Measurements from ENCODE around the gene FGF7. TPM values are rescaled to one million over a fixed set of nuclear protein-coding genes. Genes with fewer than 3 reads are reported as not detected.

Gene FGF7
- polyA plus RNA-seq, 1 donor from 2014 or later: 0.04 TPM

DNA sequence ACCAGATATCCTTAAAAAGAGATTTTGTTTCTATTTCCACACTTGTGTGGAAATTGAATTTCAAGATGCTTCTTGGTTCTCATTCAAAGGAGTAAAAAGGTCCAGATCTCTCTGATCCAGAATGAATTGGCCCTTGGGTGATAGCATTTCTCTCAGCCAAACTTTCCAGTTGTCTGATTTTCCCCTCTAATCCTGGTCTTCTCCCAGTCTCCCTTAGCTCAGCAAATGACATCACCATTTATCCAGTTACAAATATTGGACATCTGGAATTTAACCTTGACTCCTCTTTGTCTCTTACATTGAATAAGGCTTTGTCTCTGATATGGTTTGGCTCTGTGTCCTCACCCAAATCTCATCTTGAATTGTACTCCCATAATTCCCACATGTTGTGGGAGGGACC lies 10.2 kb upstream of the FGF7 start:
- TF ChIP-seq RAD21 (conservative IDR thresholded peaks at IDR 0.05): no peak
- TF ChIP-seq MXI1 (conservative IDR thresholded peaks at IDR 0.05; ENCODE audit: poor library complexity, severe bottlenecking): no peak
- TF ChIP-seq POLR2AphosphoS5 (IDR thresholded peaks at IDR 0.05): no peak
- TF ChIP-seq EP300 (conservative IDR thresholded peaks at IDR 0.05; ENCODE audit: poor library complexity, severe bottlenecking): no peak
- no peak for TF ChIP-seq SMC3 (conservative IDR thresholded peaks at IDR 0.05; ENCODE audit: poor library complexity)
- TF ChIP-seq TAF1 (IDR thresholded peaks at IDR 0.05; ENCODE audit: low read depth): no peak
- TF ChIP-seq REST (IDR thresholded peaks at IDR 0.05; ENCODE audit: borderline replicate concordance): no peak
- no peaks in the 10 kb centered on the region for H3K27me3 ChIP-seq (ENCODE audit: insufficient read depth, low read depth, low read length)
- H3K9me3 ChIP-seq (ENCODE audit: low read length): no peaks in the 10 kb centered on the region
- H3F3A ChIP-seq (ENCODE audit: insufficient read depth, low read length, poor library complexity, severe bottlenecking): no peaks in the 10 kb centered on the region
- H4K20me1 ChIP-seq (ENCODE audit: insufficient read depth): no peaks in the 10 kb centered on the region
- no peak overlapping the region for H3K9ac ChIP-seq (ENCODE audit: low read length)
- H3K27ac ChIP-seq (ENCODE audit: low read length): no peak overlapping the region
- no peaks in the 10 kb centered on the region for H3K79me2 ChIP-seq (replicated peaks; ENCODE audit: insufficient read depth, low read length)
- no peak overlapping the region for H2AFZ ChIP-seq (ENCODE audit: low read depth, low read length)
- no peaks in the 10 kb centered on the region for H3K9me2 ChIP-seq (ENCODE audit: insufficient read depth, low read length)
- no peaks in the 10 kb centered on the region for H3K36me3 ChIP-seq (ENCODE audit: insufficient read depth, low read length)
- H3K4me3 ChIP-seq (ENCODE audit: low read length): no peak overlapping the region
- no peak overlapping the region for H3K4me2 ChIP-seq (ENCODE audit: low read length)

DNA sequence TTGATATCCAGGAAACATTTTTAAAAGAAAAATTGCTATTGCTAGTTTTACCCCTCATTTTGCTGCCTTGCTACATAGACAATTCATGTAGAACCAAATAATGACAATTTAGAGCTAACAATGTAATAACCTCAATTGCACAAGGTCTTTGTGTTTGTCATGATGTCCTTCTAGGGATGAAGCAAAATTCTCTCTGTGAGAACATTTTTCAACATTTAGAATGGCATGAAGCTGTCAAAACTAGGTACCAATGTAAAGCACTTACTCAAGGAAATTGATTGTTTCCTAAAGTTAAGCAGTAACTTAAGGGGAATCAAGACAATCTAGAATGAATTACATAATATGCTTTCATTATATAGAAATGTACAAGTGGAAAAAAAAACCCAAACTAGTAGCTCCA lies 7.9 kb upstream of the FGF7 start:
- no peaks in the 10 kb centered on the region for H3K9me3 ChIP-seq (ENCODE audit: low read length)
- no peak overlapping the region for H3K4me3 ChIP-seq (ENCODE audit: low read length)
- no peak overlapping the region for H3K27ac ChIP-seq (ENCODE audit: low read length)
- H3K9me2 ChIP-seq (ENCODE audit: insufficient read depth, low read length): no peaks in the 10 kb centered on the region
- H3K36me3 ChIP-seq (ENCODE audit: insufficient read depth, low read length): no peaks in the 10 kb centered on the region
- no peak overlapping the region for H2AFZ ChIP-seq (ENCODE audit: low read depth, low read length)
- no peaks in the 10 kb centered on the region for H3K27me3 ChIP-seq (ENCODE audit: insufficient read depth, low read depth, low read length)
- H3K4me2 ChIP-seq (ENCODE audit: low read length): no peak overlapping the region
- no peaks in the 10 kb centered on the region for H3K79me2 ChIP-seq (replicated peaks; ENCODE audit: insufficient read depth, low read length)
- H3F3A ChIP-seq (ENCODE audit: insufficient read depth, low read length, poor library complexity, severe bottlenecking): no peaks in the 10 kb centered on the region
- TF ChIP-seq EP300 (conservative IDR thresholded peaks at IDR 0.05; ENCODE audit: poor library complexity, severe bottlenecking) (no peak), POLR2AphosphoS5 (IDR thresholded peaks at IDR 0.05) (no peak), MXI1 (conservative IDR thresholded peaks at IDR 0.05; ENCODE audit: poor library complexity, severe bottlenecking) (no peak), TAF1 (IDR thresholded peaks at IDR 0.05; ENCODE audit: low read depth) (no peak), SMC3 (conservative IDR thresholded peaks at IDR 0.05; ENCODE audit: poor library complexity) (no peak), RAD21 (conservative IDR thresholded peaks at IDR 0.05) (no peak), REST (IDR thresholded peaks at IDR 0.05; ENCODE audit: borderline replicate concordance) (no peak), CTCF (IDR thresholded peaks at IDR 0.05; ENCODE audit: poor library complexity, severe bottlenecking) (no peak), EZH2 (IDR thresholded peaks at IDR 0.05; ENCODE audit: borderline replicate concordance, insufficient read depth, low read length, poor library complexity, severe bottlenecking) (no peak)
- H4K20me1 ChIP-seq (ENCODE audit: insufficient read depth): no peaks in the 10 kb centered on the region
- no peak overlapping the region for H3K9ac ChIP-seq (ENCODE audit: low read length)
